ENCODE data around the gene TCF12. TPM values are rescaled to one million over a fixed set of nuclear protein-coding genes. Genes with fewer than 3 reads are reported as not detected.

The TCF12 gene
- total and polyA plus RNA-seq, 2 of the 8 experiments (the other 6 are each of a cell fraction or from before 2014, with no cell fraction given) = 85.8 to 101 TPM

DNA sequence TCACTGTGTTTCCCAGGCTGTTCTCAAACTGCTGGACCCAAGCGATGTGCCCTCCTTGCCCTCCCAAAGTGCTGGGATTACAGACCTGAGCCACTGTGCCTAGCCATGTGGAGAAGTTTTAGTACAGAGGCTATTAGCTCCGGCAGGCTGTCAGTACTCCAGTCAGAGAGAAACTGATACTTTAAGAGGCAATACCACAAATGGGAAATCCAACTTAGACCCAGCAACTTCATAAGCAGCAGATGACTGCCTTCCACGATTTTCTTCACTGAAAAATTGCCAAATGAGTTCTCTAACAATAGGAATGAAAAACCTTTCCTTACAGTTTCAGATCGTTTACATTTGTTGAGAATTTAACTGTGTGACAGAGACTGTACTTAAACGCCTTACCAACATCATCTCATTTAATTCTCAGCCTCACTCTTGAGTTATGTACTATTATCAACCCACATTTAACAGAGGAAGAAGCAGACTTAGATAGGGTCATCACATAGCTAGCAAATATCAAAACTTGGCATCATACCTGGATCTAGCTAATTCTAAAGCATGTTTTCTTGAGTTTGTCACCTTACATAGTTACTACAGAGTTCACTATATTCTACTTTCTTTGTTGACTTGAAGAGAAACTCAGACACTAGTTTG, 127.4 kb downstream of the TCF12 start (continued):
- TF ChIP-seq, protein P1, sequence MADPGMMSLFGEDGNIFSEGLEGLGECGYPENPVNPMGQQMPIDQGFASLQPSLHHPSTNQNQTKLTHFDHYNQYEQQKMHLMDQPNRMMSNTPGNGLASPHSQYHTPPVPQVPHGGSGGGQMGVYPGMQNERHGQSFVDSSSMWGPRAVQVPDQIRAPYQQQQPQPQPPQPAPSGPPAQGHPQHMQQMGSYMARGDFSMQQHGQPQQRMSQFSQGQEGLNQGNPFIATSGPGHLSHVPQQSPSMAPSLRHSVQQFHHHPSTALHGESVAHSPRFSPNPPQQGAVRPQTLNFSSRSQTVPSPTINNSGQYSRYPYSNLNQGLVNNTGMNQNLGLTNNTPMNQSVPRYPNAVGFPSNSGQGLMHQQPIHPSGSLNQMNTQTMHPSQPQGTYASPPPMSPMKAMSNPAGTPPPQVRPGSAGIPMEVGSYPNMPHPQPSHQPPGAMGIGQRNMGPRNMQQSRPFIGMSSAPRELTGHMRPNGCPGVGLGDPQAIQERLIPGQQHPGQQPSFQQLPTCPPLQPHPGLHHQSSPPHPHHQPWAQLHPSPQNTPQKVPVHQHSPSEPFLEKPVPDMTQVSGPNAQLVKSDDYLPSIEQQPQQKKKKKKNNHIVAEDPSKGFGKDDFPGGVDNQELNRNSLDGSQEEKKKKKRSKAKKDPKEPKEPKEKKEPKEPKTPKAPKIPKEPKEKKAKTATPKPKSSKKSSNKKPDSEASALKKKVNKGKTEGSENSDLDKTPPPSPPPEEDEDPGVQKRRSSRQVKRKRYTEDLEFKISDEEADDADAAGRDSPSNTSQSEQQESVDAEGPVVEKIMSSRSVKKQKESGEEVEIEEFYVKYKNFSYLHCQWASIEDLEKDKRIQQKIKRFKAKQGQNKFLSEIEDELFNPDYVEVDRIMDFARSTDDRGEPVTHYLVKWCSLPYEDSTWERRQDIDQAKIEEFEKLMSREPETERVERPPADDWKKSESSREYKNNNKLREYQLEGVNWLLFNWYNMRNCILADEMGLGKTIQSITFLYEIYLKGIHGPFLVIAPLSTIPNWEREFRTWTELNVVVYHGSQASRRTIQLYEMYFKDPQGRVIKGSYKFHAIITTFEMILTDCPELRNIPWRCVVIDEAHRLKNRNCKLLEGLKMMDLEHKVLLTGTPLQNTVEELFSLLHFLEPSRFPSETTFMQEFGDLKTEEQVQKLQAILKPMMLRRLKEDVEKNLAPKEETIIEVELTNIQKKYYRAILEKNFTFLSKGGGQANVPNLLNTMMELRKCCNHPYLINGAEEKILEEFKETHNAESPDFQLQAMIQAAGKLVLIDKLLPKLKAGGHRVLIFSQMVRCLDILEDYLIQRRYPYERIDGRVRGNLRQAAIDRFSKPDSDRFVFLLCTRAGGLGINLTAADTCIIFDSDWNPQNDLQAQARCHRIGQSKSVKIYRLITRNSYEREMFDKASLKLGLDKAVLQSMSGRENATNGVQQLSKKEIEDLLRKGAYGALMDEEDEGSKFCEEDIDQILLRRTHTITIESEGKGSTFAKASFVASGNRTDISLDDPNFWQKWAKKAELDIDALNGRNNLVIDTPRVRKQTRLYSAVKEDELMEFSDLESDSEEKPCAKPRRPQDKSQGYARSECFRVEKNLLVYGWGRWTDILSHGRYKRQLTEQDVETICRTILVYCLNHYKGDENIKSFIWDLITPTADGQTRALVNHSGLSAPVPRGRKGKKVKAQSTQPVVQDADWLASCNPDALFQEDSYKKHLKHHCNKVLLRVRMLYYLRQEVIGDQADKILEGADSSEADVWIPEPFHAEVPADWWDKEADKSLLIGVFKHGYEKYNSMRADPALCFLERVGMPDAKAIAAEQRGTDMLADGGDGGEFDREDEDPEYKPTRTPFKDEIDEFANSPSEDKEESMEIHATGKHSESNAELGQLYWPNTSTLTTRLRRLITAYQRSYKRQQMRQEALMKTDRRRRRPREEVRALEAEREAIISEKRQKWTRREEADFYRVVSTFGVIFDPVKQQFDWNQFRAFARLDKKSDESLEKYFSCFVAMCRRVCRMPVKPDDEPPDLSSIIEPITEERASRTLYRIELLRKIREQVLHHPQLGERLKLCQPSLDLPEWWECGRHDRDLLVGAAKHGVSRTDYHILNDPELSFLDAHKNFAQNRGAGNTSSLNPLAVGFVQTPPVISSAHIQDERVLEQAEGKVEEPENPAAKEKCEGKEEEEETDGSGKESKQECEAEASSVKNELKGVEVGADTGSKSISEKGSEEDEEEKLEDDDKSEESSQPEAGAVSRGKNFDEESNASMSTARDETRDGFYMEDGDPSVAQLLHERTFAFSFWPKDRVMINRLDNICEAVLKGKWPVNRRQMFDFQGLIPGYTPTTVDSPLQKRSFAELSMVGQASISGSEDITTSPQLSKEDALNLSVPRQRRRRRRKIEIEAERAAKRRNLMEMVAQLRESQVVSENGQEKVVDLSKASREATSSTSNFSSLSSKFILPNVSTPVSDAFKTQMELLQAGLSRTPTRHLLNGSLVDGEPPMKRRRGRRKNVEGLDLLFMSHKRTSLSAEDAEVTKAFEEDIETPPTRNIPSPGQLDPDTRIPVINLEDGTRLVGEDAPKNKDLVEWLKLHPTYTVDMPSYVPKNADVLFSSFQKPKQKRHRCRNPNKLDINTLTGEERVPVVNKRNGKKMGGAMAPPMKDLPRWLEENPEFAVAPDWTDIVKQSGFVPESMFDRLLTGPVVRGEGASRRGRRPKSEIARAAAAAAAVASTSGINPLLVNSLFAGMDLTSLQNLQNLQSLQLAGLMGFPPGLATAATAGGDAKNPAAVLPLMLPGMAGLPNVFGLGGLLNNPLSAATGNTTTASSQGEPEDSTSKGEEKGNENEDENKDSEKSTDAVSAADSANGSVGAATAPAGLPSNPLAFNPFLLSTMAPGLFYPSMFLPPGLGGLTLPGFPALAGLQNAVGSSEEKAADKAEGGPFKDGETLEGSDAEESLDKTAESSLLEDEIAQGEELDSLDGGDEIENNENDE (IDR thresholded peaks at IDR 0.05; ENCODE audit: insufficient replicate concordance, low read length) = no peak
- no peak for TF ChIP-seq JUND (IDR thresholded peaks at IDR 0.05; ENCODE audit: low read length)
- TF ChIP-seq TCF12 (IDR thresholded peaks at IDR 0.05; ENCODE audit: low read depth, low read length) = no peak
- no peak for TF ChIP-seq KDM1A (IDR thresholded peaks at IDR 0.05; ENCODE audit: borderline replicate concordance, low read length)
- no peak for TF ChIP-seq YY1 (IDR thresholded peaks at IDR 0.05; ENCODE audit: low read depth, low read length)
- TF ChIP-seq EZH2 (IDR thresholded peaks at IDR 0.05; ENCODE audit: low read depth, low read length, severe bottlenecking) = no peak
- TF ChIP-seq RFX5 (IDR thresholded peaks at IDR 0.05; ENCODE audit: borderline replicate concordance, low read depth, low read length) = no peak
- no peak for TF ChIP-seq RNF2 (IDR thresholded peaks at IDR 0.05; ENCODE audit: borderline replicate concordance, low read depth, low read length, missing control alignments, poor library complexity, severe bottlenecking)
- TF ChIP-seq CTBP2 (IDR thresholded peaks at IDR 0.05; ENCODE audit: borderline replicate concordance, insufficient read depth, insufficient read length, low read length) = no peak
